Esophagus squamous epithelium (tissue), 4 donors: ENCODE data around the gene RHCE.
"Not testable (repeated sequence)": the region's sequence is repeated elsewhere in the genome, so short reads cannot be mapped to it uniquely, and the experiment has no call there.

ENCODE experiments used
- POLR2A ChIP-seq, 4 donors: fragments of 450-650 bp; IDR thresholded peaks; one replicate each; pipeline ENCODE4 v1.6.1; 2017; ENCODE audit warnings: antibody characterized with exemption in 4 of 4, mild to moderate bottlenecking in 4 of 4, moderate library complexity in 3 of 4
- TF ChIP-seq, protein P1 (sequence below), 6 experiments: fragments of 450-650 bp in 4 of 6; fragments of 200-600 bp in 2 of 6; sonication (generic) in 2 of 6; IDR thresholded peaks; one replicate each; pipeline ENCODE4 v1.5.1; 2016 to 2019; ENCODE audit warnings: antibody characterized with exemption in 6 of 6, mild to moderate bottlenecking in 4 of 6, moderate library complexity in 4 of 6

DNA sequence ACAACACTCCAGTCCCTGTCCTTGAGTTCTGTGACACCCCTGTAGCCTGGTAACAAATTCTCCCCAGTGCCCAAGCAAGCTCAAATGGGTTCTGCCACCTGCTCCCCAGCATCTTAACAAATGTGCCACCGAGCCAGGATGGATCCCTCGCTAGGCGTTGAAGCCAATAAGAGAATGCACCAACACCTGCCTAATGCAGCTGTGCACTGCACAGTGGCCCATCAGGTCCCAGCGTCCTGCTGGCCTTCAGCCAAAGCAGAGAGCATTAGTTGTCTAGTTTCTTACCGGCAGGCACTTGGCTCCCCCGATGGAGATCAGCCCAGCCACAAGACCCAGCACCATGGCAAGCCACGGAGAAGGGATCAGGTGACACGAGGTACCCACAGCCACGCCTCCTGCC is 31.9 kb downstream of the RHCE start:
- not testable (repeated sequence) for TF ChIP-seq POLR2A (IDR thresholded peaks at IDR 0.05)
- TF ChIP-seq, protein P1, sequence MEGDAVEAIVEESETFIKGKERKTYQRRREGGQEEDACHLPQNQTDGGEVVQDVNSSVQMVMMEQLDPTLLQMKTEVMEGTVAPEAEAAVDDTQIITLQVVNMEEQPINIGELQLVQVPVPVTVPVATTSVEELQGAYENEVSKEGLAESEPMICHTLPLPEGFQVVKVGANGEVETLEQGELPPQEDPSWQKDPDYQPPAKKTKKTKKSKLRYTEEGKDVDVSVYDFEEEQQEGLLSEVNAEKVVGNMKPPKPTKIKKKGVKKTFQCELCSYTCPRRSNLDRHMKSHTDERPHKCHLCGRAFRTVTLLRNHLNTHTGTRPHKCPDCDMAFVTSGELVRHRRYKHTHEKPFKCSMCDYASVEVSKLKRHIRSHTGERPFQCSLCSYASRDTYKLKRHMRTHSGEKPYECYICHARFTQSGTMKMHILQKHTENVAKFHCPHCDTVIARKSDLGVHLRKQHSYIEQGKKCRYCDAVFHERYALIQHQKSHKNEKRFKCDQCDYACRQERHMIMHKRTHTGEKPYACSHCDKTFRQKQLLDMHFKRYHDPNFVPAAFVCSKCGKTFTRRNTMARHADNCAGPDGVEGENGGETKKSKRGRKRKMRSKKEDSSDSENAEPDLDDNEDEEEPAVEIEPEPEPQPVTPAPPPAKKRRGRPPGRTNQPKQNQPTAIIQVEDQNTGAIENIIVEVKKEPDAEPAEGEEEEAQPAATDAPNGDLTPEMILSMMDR (IDR thresholded peaks at IDR 0.05) = not testable (repeated sequence)
